Activated CD8-positive, alpha-beta memory T cell treated with anti-CD3 and anti-CD28 coated beads for 4 hours (primary cell): Measurements from ENCODE around the gene PNPLA7.
"Not testable (repeated sequence)": the region's sequence is repeated elsewhere in the genome, so short reads cannot be mapped to it uniquely, and the experiment has no call there.

ENCODE experiments used
- DNase-seq, 2 donors: peaks; one replicate each; pipeline ENCODE4 v3.0.0-alpha.2; 2020; ENCODE audit warnings: low read depth in 2 of 2

PNPLA7 gene

GRCh38 chr9:137452006-137452760, 98.0 kb downstream of the PNPLA7 start:
- DNase-seq: no peak

DNA sequence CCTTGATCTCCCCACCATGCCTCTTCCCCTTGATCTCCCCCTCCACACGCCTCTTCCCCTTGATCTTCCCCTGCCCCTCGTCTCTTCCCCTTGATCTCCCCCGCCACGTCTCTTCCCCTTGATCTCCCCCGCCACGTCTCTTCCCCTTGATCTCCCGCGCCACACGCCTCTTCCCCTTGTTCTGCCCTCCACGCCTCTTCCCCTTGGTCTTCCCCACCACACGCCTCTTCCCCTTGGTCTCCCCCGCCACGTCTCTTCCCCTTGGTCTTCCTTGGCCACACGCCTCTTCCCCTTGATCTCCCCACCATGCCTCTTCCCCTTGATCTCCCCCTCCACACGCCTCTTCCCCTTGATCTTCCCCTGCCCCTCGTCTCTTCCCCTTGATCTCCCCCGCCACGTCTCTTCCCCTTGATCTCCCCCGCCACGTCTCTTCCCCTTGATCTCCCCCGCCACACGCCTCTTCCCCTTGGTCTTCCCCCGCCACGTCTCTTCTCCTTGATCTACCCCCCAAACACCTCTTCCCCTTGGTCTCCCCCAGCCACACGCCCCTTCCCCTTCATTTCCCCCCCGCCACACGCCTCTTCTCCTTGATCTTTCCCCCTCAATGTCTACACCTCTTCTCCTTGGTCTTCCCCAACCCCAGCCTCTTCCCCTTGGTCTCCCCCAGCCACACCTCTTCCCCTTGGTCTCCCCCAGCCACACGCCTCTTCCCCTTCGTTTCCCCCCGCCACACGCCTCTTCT, 98.8 kb downstream of the PNPLA7 start:
- DNase-seq: not testable (repeated sequence)

- peak in 1 of 2 donors; percentile 34 for DNase-seq
These were observed 99.5 kb downstream of the PNPLA7 start for GRCh38 chr9:137450539-137451222.

- peak in 1 of 2 donors; percentile 68 for DNase-seq
These were observed 100.2 kb downstream of the PNPLA7 start for GRCh38 chr9:137449931-137450538.

DNA sequence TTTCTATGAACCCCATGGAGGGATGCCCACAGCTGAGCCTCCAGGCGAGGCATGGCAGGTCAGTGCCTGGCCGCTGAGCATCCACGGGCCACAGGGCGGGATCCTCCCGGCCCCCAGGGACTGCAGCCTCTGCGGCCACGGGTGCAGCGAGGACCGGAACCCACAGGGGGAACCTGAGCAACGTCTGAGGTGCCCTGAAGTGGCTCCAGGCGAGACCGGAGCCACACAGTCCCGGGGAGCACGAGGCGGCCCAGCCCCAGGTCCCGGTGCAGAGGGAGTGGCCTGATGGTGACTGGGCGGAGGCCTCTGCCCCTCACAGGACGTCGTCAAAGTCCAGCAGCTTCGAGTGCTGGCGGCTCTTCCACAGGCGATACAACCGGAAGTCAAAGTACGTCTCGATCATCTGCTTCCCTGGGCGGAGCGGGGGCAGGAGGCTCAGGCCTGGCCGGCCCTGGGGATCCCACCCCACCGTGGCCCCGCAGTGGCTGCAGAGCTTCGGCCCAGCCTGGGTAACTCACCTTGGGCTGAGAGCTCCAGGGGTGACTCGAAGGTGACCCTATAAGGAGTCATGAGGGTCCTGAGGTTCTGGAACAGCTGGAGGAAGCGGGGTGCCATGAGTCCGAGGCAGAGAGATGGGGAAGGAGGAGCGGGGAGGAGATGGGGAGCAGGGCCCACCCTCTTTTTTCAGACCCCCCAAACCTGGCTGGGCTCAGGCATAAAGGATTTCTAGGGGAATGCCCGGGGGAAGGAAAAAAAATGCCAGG, 100.9 kb downstream of the PNPLA7 start:
- no peak for DNase-seq

DNA sequence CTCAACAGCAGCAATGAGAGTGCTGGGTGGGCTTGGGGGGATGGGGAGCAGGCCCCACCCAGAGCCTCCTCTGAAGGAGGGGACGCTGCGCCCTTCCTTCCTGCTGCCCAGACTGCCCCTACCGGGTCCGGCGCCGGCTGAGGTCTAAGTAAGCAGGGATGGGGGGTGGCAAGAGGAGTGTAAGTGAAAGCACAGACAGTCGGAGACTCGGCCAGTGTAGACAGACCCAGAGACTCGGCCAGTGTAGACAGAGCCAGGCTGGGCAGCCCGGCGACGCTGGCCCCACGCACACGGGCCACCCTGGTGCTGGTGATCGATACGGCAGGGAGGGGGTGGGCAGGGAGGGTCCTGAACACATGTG, 101.6 kb downstream of the PNPLA7 start:
- DNase-seq: no peak

DNA sequence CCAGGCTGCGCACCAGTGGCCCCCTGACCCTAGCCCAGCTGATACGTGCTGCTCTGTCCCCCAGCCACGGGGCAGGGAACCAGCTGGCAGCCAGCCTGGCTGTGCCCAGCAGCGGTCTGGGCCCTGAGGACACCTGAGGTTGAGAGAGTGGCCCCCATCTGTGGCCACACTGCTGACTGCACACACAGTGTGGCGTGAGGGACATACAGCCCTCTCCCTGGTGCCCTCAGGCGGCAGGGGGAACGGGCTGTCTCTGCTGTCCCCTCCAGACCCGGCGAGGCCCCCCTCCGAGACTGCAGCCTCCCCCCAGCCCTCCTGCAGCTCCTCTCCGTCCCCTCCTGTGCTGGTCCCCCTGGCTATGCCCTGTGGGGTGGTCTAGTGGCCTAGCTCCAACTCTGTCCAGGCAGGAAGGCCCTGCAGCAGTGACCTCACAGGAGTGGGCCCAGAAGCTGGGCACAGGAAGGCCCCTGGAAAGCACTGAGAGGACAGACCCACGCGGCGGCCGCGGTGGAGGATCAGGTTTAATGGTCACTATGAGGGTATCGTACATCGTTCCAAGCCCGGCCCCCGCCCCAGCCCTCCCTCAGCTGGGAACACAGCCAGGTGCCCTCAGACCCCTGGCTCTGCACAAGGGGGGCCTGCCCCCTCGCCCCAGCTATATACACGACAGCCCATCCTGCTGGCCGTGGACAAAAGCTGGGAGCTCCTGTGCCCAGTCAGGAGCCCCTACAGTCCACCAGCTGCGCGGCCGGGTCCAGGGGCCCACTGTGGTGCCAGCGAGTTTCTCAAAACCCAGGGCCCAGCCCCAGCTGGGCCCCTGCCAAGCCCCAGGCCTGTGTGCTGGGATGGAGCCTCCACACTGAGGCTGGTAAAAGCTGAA, 102.2 kb downstream of the PNPLA7 start:
- DNase-seq: no peak

- DNase-seq: no peak
These were observed 103.2 kb downstream of the PNPLA7 start for GRCh38 chr9:137446851-137447471.

- no peak for DNase-seq
These were observed 104.2 kb downstream of the PNPLA7 start for GRCh38 chr9:137445930-137446431.

DNA sequence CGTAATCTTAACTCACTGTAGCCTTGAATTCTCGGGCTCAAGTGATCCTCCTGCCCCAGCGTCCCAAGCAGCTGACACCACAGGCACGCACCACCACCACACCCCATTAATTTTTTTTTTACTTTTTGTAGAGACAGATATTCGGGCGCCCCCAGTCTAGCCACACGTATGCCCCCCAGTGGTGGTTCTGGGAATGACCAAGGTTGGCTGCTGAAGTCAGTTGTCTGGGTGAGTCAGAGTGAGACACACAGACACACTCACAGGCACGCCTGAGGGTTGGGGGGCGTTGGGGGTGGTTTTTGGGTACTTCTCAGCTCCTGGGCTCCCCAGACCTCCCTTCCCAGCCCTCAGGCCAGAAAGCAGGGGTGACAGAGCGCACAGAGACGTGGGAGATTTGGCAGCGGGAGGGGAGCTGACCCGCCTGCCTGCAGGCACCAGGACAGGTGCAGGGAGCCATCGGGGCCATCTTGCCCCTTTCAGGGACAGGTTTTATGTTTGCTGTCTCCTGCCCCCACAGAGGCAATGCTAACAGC, 104.9 kb downstream of the PNPLA7 start:
- peak; percentile 74 to 86 for DNase-seq

DNA sequence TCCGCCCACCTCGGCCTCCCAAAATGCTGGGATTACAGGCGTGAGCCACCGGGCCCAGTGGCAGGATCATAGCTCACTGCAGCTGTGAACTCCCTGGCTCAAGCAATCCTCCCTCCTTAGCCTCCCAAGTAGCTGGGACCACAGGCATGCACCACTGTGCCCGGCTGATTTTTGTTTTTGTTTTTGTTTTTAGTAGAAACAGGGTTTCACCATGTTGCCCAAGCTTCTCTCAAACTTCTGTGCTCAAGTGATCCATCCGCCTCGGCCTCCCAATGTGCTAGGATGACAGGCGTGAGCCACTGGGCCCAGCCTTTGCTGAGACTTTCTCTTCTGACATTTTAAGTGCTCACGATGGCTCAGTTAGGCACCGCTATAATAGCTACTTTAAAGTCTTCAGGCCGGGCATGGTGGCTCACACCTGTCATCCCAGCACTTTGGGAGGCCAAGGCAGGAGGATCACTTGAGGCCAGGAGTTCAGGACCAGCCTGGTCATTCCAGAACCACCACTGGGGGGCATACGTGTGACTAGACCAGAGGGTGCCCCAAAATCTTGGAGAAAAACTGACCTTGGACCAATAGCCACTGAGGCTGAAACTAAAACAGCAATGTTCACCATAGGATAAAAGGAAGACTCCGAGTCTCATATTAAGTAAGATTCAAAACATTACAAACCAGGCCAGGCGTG, 106.0 kb downstream of the PNPLA7 start:
- DNase-seq: no peak

GRCh38 chr9:137441935-137442321, 108.3 kb downstream of the PNPLA7 start:
- DNase-seq: no peak

- no peak for DNase-seq
These were observed 108.8 kb downstream of the PNPLA7 start, which contains the start of gene ENTPD8 for GRCh38 chr9:137441289-137441934. Gene ENTPD8, minus strand, starts transcription at chr9:137441357. Its CDS starts 3,072 bp downstream, at chr9:137438285.

- DNase-seq: no peak
These were observed 111.0 kb downstream of the PNPLA7 start for GRCh38 chr9:137439158-137439714.

- no peak for DNase-seq
These were observed 111.5 kb downstream of the PNPLA7 start for GRCh38 chr9:137438591-137439157.

DNA sequence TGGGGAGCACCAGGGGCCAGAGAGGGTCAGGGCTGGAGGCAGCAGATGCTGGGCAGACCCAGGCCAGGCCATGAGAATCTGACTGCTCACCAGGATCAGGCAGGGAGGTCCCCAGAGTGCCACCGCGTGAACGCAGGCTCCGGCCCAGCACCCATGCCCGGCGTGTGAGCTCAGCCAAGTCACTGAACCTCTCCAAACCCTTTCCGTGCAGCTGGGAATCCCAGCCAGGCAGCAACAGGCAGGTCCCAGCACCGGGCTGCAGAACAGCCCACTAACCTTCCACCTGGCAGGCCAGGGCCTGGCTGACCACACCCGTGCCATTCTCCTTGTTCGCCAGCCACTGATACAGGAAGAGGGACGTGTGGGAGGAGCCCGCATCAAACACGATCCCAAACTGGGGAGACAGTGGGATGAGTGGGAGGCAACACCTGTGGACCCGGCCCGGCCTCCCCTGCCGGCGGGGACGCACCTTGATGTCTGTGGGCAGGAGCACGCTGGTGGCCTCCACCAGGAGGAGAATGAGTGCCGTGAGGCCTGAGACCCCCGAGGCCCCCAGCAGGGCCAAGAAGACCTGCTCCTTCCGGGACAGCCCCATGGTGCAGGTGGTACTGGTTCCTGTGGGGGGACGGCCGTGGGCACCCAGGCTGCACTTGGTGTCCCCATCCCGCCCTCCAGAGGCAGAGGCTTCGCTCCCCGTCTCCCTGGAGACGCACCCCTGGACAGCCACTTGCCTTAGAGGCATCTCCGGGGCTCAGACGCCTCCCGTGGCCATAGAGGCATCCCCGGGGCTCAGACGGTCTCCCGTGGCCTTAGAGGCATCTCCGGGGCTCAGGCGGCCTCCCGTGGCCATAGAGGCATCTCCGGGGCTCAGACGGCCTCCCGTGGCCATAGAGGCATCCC, 112.3 kb downstream of the PNPLA7 start:
- DNase-seq: no peak
